ENCODE data around the gene MCM8.

Gene MCM8

GRCh38 chr20:5974531-5974930 is 24.1 kb downstream of the MCM8 start:
- Histone ChIP-seq H3K27ac (ENCODE audit: insufficient read depth, low read depth, low read length, poor library complexity, severe bottlenecking) (no peak overlapping the region), H3K27me3 (ENCODE audit: control insufficient read depth, insufficient read depth, low read length, poor library complexity, severe bottlenecking) (peaks cover 21% of the 10 kb centered on the region), H3K36me3 (ENCODE audit: control insufficient read depth, insufficient read depth, low read length) (peaks cover 28% of the 10 kb centered on the region), H3K4me3 (ENCODE audit: insufficient read depth, low read depth, low read length) (no peak overlapping the region), H3K4me1 (ENCODE audit: control insufficient read depth, insufficient read depth, low read length) (peaks cover 4% of the 10 kb centered on the region), H3K9me3 (ENCODE audit: control insufficient read depth, low read length) (no peaks in the 10 kb centered on the region)
- 90 to 97% methylated on average over 1 of the region's 1 CpG for WGBS, 2 experiments

- 93 to 100% methylated on average over 2 of the region's 2 CpGs for WGBS, 2 experiments
- Histone ChIP-seq H3K4me1 (ENCODE audit: control insufficient read depth, insufficient read depth, low read length) (no peaks in the 10 kb centered on the region), H3K27ac (ENCODE audit: insufficient read depth, low read depth, low read length, poor library complexity, severe bottlenecking) (no peak overlapping the region), H3K4me3 (ENCODE audit: insufficient read depth, low read depth, low read length) (no peak overlapping the region), H3K36me3 (ENCODE audit: control insufficient read depth, insufficient read depth, low read length) (peaks cover 24% of the 10 kb centered on the region), H3K9me3 (ENCODE audit: control insufficient read depth, low read length) (no peaks in the 10 kb centered on the region), H3K27me3 (ENCODE audit: control insufficient read depth, insufficient read depth, low read length, poor library complexity, severe bottlenecking) (peaks cover 10% of the 10 kb centered on the region)
These were observed 25.3 kb downstream of the MCM8 start for GRCh38 chr20:5975778-5976177.

- Histone ChIP-seq H3K9me3 (ENCODE audit: control insufficient read depth, low read length) (no peaks in the 10 kb centered on the region), H3K27ac (ENCODE audit: insufficient read depth, low read depth, low read length, poor library complexity, severe bottlenecking) (no peak overlapping the region), H3K27me3 (ENCODE audit: control insufficient read depth, insufficient read depth, low read length, poor library complexity, severe bottlenecking) (no peaks in the 10 kb centered on the region), H3K4me1 (ENCODE audit: control insufficient read depth, insufficient read depth, low read length) (no peaks in the 10 kb centered on the region), H3K4me3 (ENCODE audit: insufficient read depth, low read depth, low read length) (no peak overlapping the region), H3K36me3 (ENCODE audit: control insufficient read depth, insufficient read depth, low read length) (peaks cover 20% of the 10 kb centered on the region)
- WGBS, 2 experiments: 95 to 99% methylated on average over 2 of the region's 2 CpGs
These were observed 26.8 kb downstream of the MCM8 start for GRCh38 chr20:5977223-5977622.

GRCh38 chr20:5977975-5978374 is 27.5 kb downstream of the MCM8 start:
- no CpG with 5 or more reads among the region's 1 CpG for WGBS, 2 experiments
- H3K36me3 ChIP-seq (ENCODE audit: control insufficient read depth, insufficient read depth, low read length): peaks cover 16% of the 10 kb centered on the region
- no peaks in the 10 kb centered on the region for H3K27me3 ChIP-seq (ENCODE audit: control insufficient read depth, insufficient read depth, low read length, poor library complexity, severe bottlenecking)
- H3K4me3 ChIP-seq (ENCODE audit: insufficient read depth, low read depth, low read length): no peak overlapping the region
- no peaks in the 10 kb centered on the region for H3K9me3 ChIP-seq (ENCODE audit: control insufficient read depth, low read length)
- no peaks in the 10 kb centered on the region for H3K4me1 ChIP-seq (ENCODE audit: control insufficient read depth, insufficient read depth, low read length)
- no peak overlapping the region for H3K27ac ChIP-seq (ENCODE audit: insufficient read depth, low read depth, low read length, poor library complexity, severe bottlenecking)

GRCh38 chr20:5979801-5980200 is 29.3 kb downstream of the MCM8 start:
- 94 to 95% methylated on average over 4 of the region's 4 CpGs for WGBS, 2 experiments
- Histone ChIP-seq H3K27me3 (ENCODE audit: control insufficient read depth, insufficient read depth, low read length, poor library complexity, severe bottlenecking) (no peaks in the 10 kb centered on the region), H3K9me3 (ENCODE audit: control insufficient read depth, low read length) (no peaks in the 10 kb centered on the region), H3K36me3 (ENCODE audit: control insufficient read depth, insufficient read depth, low read length) (peaks cover 11% of the 10 kb centered on the region), H3K27ac (ENCODE audit: insufficient read depth, low read depth, low read length, poor library complexity, severe bottlenecking) (no peak overlapping the region), H3K4me3 (ENCODE audit: insufficient read depth, low read depth, low read length) (no peak overlapping the region), H3K4me1 (ENCODE audit: control insufficient read depth, insufficient read depth, low read length) (no peaks in the 10 kb centered on the region)

GRCh38 chr20:5980720-5981538 is 30.5 kb downstream of the MCM8 start:
- H3K36me3 ChIP-seq (ENCODE audit: control insufficient read depth, insufficient read depth, low read length): peaks cover 15% of the 10 kb centered on the region
- no peak overlapping the region for H3K27ac ChIP-seq (ENCODE audit: insufficient read depth, low read depth, low read length, poor library complexity, severe bottlenecking)
- no peaks in the 10 kb centered on the region for H3K9me3 ChIP-seq (ENCODE audit: control insufficient read depth, low read length)
- 79 to 85% methylated on average over 5 of the region's 5 CpGs for WGBS, 2 experiments
- H3K4me3 ChIP-seq (ENCODE audit: insufficient read depth, low read depth, low read length): no peak overlapping the region
- no peaks in the 10 kb centered on the region for H3K27me3 ChIP-seq (ENCODE audit: control insufficient read depth, insufficient read depth, low read length, poor library complexity, severe bottlenecking)
- no peaks in the 10 kb centered on the region for H3K4me1 ChIP-seq (ENCODE audit: control insufficient read depth, insufficient read depth, low read length)

- Histone ChIP-seq H3K4me3 (ENCODE audit: insufficient read depth, low read depth, low read length) (no peak overlapping the region), H3K4me1 (ENCODE audit: control insufficient read depth, insufficient read depth, low read length) (no peaks in the 10 kb centered on the region), H3K36me3 (ENCODE audit: control insufficient read depth, insufficient read depth, low read length) (peaks cover 34% of the 10 kb centered on the region), H3K9me3 (ENCODE audit: control insufficient read depth, low read length) (no peaks in the 10 kb centered on the region), H3K27me3 (ENCODE audit: control insufficient read depth, insufficient read depth, low read length, poor library complexity, severe bottlenecking) (no peaks in the 10 kb centered on the region), H3K27ac (ENCODE audit: insufficient read depth, low read depth, low read length, poor library complexity, severe bottlenecking) (no peak overlapping the region)
- WGBS, 2 experiments: 100% methylated on average over 2 of the region's 2 CpGs; no CpG with 5 or more reads in 1 of the 2 experiments
These were observed 36.9 kb downstream of the MCM8 start for GRCh38 chr20:5987383-5987782.

GRCh38 chr20:5989539-5989938 is 39.1 kb downstream of the MCM8 start:
- peaks cover 26% of the 10 kb centered on the region for H3K36me3 ChIP-seq (ENCODE audit: control insufficient read depth, insufficient read depth, low read length)
- no peak overlapping the region for H3K27ac ChIP-seq (ENCODE audit: insufficient read depth, low read depth, low read length, poor library complexity, severe bottlenecking)
- H3K27me3 ChIP-seq (ENCODE audit: control insufficient read depth, insufficient read depth, low read length, poor library complexity, severe bottlenecking): no peaks in the 10 kb centered on the region
- H3K9me3 ChIP-seq (ENCODE audit: control insufficient read depth, low read length): no peaks in the 10 kb centered on the region
- H3K4me3 ChIP-seq (ENCODE audit: insufficient read depth, low read depth, low read length): no peak overlapping the region
- no peaks in the 10 kb centered on the region for H3K4me1 ChIP-seq (ENCODE audit: control insufficient read depth, insufficient read depth, low read length)
- WGBS, 2 experiments: 93 to 100% methylated on average over 1 of the region's 1 CpG

- H3K27me3 ChIP-seq (ENCODE audit: control insufficient read depth, insufficient read depth, low read length, poor library complexity, severe bottlenecking): no peaks in the 10 kb centered on the region
- H3K27ac ChIP-seq (ENCODE audit: insufficient read depth, low read depth, low read length, poor library complexity, severe bottlenecking): no peak overlapping the region
- H3K4me1 ChIP-seq (ENCODE audit: control insufficient read depth, insufficient read depth, low read length): no peaks in the 10 kb centered on the region
- 93 to 95% methylated on average over 3 of the region's 3 CpGs for WGBS, 2 experiments
- H3K36me3 ChIP-seq (ENCODE audit: control insufficient read depth, insufficient read depth, low read length): peaks cover 30% of the 10 kb centered on the region
- no peak overlapping the region for H3K4me3 ChIP-seq (ENCODE audit: insufficient read depth, low read depth, low read length)
- no peaks in the 10 kb centered on the region for H3K9me3 ChIP-seq (ENCODE audit: control insufficient read depth, low read length)
These were observed 40.5 kb downstream of the MCM8 start for GRCh38 chr20:5990946-5991345.

GRCh38 chr20:5991623-5992441 is 41.4 kb downstream of the MCM8 start:
- 91 to 93% methylated on average over 1 of the region's 2 CpGs for WGBS, 2 experiments
- Histone ChIP-seq H3K9me3 (ENCODE audit: control insufficient read depth, low read length) (no peaks in the 10 kb centered on the region), H3K27me3 (ENCODE audit: control insufficient read depth, insufficient read depth, low read length, poor library complexity, severe bottlenecking) (no peaks in the 10 kb centered on the region), H3K36me3 (ENCODE audit: control insufficient read depth, insufficient read depth, low read length) (peaks cover 23% of the 10 kb centered on the region), H3K4me3 (ENCODE audit: insufficient read depth, low read depth, low read length) (no peak overlapping the region), H3K4me1 (ENCODE audit: control insufficient read depth, insufficient read depth, low read length) (no peaks in the 10 kb centered on the region), H3K27ac (ENCODE audit: insufficient read depth, low read depth, low read length, poor library complexity, severe bottlenecking) (no peak overlapping the region)
